ENCODE data around the gene ALAD. TPM values are rescaled to one million over a fixed set of nuclear protein-coding genes. Genes with fewer than 3 reads are reported as not detected.
A peak's percentile ranks its signal among the peaks of the same experiment; 100 is the strongest.

ALAD gene
- total and polyA plus RNA-seq, 2 of the 13 experiments (the other 11 are each of a cell fraction or from before 2014, with no cell fraction given), result 21.8 to 30.1 TPM

GRCh38 chr9:113387560-113388230, 13.4 kb downstream of the ALAD start (continued):
- peak; percentile 81 for TF ChIP-seq ZSCAN31 (CRISPR knock-in tag; IDR thresholded peaks at IDR 0.05; ENCODE audit: low read depth)
- no peak for TF ChIP-seq ZNF180 (CRISPR knock-in tag; IDR thresholded peaks at IDR 0.05; ENCODE audit: borderline replicate concordance, low read depth)
- TF ChIP-seq LRRFIP1 (CRISPR knock-in tag; conservative IDR thresholded peaks at IDR 0.05), result no peak
- peak; percentile 72 for TF ChIP-seq BCL6 (CRISPR knock-in tag; IDR thresholded peaks at IDR 0.05)
- TF ChIP-seq THAP9 (CRISPR knock-in tag; IDR thresholded peaks at IDR 0.05; ENCODE audit: borderline replicate concordance), result no peak
- TF ChIP-seq, protein P1, sequence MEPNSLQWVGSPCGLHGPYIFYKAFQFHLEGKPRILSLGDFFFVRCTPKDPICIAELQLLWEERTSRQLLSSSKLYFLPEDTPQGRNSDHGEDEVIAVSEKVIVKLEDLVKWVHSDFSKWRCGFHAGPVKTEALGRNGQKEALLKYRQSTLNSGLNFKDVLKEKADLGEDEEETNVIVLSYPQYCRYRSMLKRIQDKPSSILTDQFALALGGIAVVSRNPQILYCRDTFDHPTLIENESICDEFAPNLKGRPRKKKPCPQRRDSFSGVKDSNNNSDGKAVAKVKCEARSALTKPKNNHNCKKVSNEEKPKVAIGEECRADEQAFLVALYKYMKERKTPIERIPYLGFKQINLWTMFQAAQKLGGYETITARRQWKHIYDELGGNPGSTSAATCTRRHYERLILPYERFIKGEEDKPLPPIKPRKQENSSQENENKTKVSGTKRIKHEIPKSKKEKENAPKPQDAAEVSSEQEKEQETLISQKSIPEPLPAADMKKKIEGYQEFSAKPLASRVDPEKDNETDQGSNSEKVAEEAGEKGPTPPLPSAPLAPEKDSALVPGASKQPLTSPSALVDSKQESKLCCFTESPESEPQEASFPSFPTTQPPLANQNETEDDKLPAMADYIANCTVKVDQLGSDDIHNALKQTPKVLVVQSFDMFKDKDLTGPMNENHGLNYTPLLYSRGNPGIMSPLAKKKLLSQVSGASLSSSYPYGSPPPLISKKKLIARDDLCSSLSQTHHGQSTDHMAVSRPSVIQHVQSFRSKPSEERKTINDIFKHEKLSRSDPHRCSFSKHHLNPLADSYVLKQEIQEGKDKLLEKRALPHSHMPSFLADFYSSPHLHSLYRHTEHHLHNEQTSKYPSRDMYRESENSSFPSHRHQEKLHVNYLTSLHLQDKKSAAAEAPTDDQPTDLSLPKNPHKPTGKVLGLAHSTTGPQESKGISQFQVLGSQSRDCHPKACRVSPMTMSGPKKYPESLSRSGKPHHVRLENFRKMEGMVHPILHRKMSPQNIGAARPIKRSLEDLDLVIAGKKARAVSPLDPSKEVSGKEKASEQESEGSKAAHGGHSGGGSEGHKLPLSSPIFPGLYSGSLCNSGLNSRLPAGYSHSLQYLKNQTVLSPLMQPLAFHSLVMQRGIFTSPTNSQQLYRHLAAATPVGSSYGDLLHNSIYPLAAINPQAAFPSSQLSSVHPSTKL (CRISPR knock-in tag; IDR thresholded peaks at IDR 0.05), result peak; percentile 90
- TF ChIP-seq REPIN1 (CRISPR knock-in tag; IDR thresholded peaks at IDR 0.05; ENCODE audit: borderline replicate concordance, low read depth), result peak; percentile 42; the same call in 1 of the 2 replicates
- TF ChIP-seq ZNF747 (CRISPR knock-in tag; IDR thresholded peaks at IDR 0.05; ENCODE audit: borderline replicate concordance), result peak; percentile 78; the same call in 1 of the 2 replicates
- TF ChIP-seq MIER2 (CRISPR knock-in tag; IDR thresholded peaks at IDR 0.05), result 0 out of 2 replicates have a peak, but pooled peaks have one; percentile 37
- 0 out of 2 replicates have a peak, but pooled peaks have one; percentile 25 for TF ChIP-seq MAFF (IDR thresholded peaks at IDR 0.05; ENCODE audit: low read depth, low read length)
- TF ChIP-seq, protein P2, sequence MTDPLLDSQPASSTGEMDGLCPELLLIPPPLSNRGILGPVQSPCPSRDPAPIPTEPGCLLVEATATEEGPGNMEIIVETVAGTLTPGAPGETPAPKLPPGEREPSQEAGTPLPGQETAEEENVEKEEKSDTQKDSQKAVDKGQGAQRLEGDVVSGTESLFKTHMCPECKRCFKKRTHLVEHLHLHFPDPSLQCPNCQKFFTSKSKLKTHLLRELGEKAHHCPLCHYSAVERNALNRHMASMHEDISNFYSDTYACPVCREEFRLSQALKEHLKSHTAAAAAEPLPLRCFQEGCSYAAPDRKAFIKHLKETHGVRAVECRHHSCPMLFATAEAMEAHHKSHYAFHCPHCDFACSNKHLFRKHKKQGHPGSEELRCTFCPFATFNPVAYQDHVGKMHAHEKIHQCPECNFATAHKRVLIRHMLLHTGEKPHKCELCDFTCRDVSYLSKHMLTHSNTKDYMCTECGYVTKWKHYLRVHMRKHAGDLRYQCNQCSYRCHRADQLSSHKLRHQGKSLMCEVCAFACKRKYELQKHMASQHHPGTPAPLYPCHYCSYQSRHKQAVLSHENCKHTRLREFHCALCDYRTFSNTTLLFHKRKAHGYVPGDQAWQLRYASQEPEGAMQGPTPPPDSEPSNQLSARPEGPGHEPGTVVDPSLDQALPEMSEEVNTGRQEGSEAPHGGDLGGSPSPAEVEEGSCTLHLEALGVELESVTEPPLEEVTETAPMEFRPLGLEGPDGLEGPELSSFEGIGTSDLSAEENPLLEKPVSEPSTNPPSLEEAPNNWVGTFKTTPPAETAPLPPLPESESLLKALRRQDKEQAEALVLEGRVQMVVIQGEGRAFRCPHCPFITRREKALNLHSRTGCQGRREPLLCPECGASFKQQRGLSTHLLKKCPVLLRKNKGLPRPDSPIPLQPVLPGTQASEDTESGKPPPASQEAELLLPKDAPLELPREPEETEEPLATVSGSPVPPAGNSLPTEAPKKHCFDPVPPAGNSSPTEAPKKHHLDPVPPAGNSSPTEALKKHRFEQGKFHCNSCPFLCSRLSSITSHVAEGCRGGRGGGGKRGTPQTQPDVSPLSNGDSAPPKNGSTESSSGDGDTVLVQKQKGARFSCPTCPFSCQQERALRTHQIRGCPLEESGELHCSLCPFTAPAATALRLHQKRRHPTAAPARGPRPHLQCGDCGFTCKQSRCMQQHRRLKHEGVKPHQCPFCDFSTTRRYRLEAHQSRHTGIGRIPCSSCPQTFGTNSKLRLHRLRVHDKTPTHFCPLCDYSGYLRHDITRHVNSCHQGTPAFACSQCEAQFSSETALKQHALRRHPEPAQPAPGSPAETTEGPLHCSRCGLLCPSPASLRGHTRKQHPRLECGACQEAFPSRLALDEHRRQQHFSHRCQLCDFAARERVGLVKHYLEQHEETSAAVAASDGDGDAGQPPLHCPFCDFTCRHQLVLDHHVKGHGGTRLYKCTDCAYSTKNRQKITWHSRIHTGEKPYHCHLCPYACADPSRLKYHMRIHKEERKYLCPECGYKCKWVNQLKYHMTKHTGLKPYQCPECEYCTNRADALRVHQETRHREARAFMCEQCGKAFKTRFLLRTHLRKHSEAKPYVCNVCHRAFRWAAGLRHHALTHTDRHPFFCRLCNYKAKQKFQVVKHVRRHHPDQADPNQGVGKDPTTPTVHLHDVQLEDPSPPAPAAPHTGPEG (CRISPR knock-in tag; IDR thresholded peaks at IDR 0.05), result no peak
- TF ChIP-seq DNMT1 (CRISPR knock-in tag; IDR thresholded peaks at IDR 0.05), result no peak

All from HepG2 (cell line).